Neural cell (in vitro differentiated cells): Measurements from ENCODE around the gene MAST1. TPM values are rescaled to one million over a fixed set of nuclear protein-coding genes. Genes with fewer than 3 reads are reported as not detected.

Experiments used
- H2AFZ ChIP-seq: fragments of 200-600, 300-800 bp; sonication (generic), shearing (Covaris generic); 2 replicates; pipeline ENCODE4 v1.6.0; 2014; ENCODE audit warnings: low read depth, mild to moderate bottlenecking, antibody characterized with exemption, low read length, moderate library complexity
- H3F3A ChIP-seq: fragments of 200-600 bp; shearing (Covaris generic); 2 replicates; pipeline ENCODE4 v1.6.1; 2016; ENCODE audit warnings: mild to moderate bottlenecking, moderate library complexity, mixed read lengths, antibody characterized with exemption, low read length; ENCODE audit not compliant: insufficient read depth, poor library complexity, severe bottlenecking
- H3K27ac ChIP-seq: fragments of 200-600, 300-800 bp; sonication (generic), shearing (Covaris generic); 2 replicates; pipeline ENCODE4 v1.5.1; 2014; ENCODE audit warnings: mild to moderate bottlenecking, low read length, moderate library complexity
- H3K27me3 ChIP-seq: fragments of 300-800, 200-600 bp; sonication (generic), shearing (Covaris generic); 2 replicates; pipeline ENCODE4 v1.6.0; 2014; ENCODE audit warnings: mild to moderate bottlenecking, low read depth, low read length, moderate library complexity; ENCODE audit not compliant: insufficient read depth
- H3K36me3 ChIP-seq: fragments of 300-800, 200-600 bp; sonication (generic), shearing (Covaris generic); 2 replicates; pipeline ENCODE4 v1.5.1; 2014; ENCODE audit warnings: mild to moderate bottlenecking, antibody characterized with exemption, low read length, moderate library complexity; ENCODE audit not compliant: insufficient read depth
- H3K4me2 ChIP-seq: fragments of 300-800, 200-600 bp; sonication (generic), shearing (Covaris generic); 2 replicates; pipeline ENCODE4 v1.6.0; 2014; ENCODE audit warnings: mild to moderate bottlenecking, low read length
- H3K4me3 ChIP-seq: fragments of 300-800, 200-600 bp; sonication (generic), shearing (Covaris generic); 2 replicates; pipeline ENCODE4 v1.5.1; 2014; ENCODE audit warnings: mild to moderate bottlenecking, low read length, moderate library complexity
- H3K79me2 ChIP-seq: fragments of 200-600 bp; shearing (Covaris generic); replicated peaks from 2 replicates; pipeline ENCODE4 v1.6.0; 2014; ENCODE audit warnings: mild to moderate bottlenecking, low read length, moderate library complexity; ENCODE audit not compliant: insufficient read depth
- H3K9ac ChIP-seq: fragments of 300-800, 200-600 bp; sonication (generic), shearing (Covaris generic); 2 replicates; pipeline ENCODE4 v1.6.1; 2016; ENCODE audit warnings: mild to moderate bottlenecking, low read length, mixed read lengths
- H3K9me2 ChIP-seq: fragments of 200-600 bp; shearing (Covaris generic); 2 replicates; pipeline ENCODE4 v1.6.1; 2016; ENCODE audit warnings: mild to moderate bottlenecking, low read length, mixed read lengths; ENCODE audit not compliant: insufficient read depth
- H3K9me3 ChIP-seq: fragments of 200-600, 300-800 bp; sonication (generic), shearing (Covaris generic); 2 replicates; pipeline ENCODE4 v1.6.1; 2016; ENCODE audit warnings: mild to moderate bottlenecking, mixed run types, low read length, moderate library complexity, mixed read lengths
- H4K20me1 ChIP-seq: fragments of 200-600 bp; shearing (Covaris generic); 2 replicates; pipeline ENCODE4 v1.6.1; 2016; ENCODE audit warnings: mild to moderate bottlenecking, mixed run types; ENCODE audit not compliant: insufficient read depth
- EP300 ChIP-seq: fragments of 450-650 bp; conservative IDR thresholded peaks from 2 replicates; pipeline ENCODE4 v1.6.1; 2014; ENCODE audit warnings: antibody characterized with exemption, mild to moderate bottlenecking, moderate library complexity; ENCODE audit not compliant: poor library complexity, severe bottlenecking
- EZH2 ChIP-seq: fragments of 200-600, 300-800 bp; shearing (Covaris generic), sonication (generic); IDR thresholded peaks from 2 replicates; pipeline ENCODE4 v1.6.1; 2014; ENCODE audit warnings: antibody characterized with exemption, low read length, borderline replicate concordance, mild to moderate bottlenecking; ENCODE audit not compliant: insufficient read depth, poor library complexity, severe bottlenecking
- MXI1 ChIP-seq: fragments of 450-650 bp; conservative IDR thresholded peaks from 2 replicates; pipeline ENCODE4 v1.6.1; 2014; ENCODE audit warnings: antibody characterized with exemption, mild to moderate bottlenecking; ENCODE audit not compliant: poor library complexity, severe bottlenecking
- POLR2AphosphoS5 ChIP-seq: IDR thresholded peaks from 2 replicates; pipeline ENCODE4 v1.6.1; 2012
- RAD21 ChIP-seq: fragments of 450-650 bp; conservative IDR thresholded peaks from 2 replicates; pipeline ENCODE4 v1.6.1; 2014; ENCODE audit warnings: antibody characterized with exemption, mild to moderate bottlenecking, moderate library complexity
- SMC3 ChIP-seq: fragments of 450-650 bp; conservative IDR thresholded peaks from 2 replicates; pipeline ENCODE4 v1.6.1; 2014; ENCODE audit warnings: antibody characterized with exemption, mild to moderate bottlenecking, moderate library complexity; ENCODE audit not compliant: poor library complexity
- TAF1 ChIP-seq: IDR thresholded peaks from 2 replicates; pipeline ENCODE4 v1.6.1; 2012; ENCODE audit warnings: low read depth
- polyA plus RNA-seq: library from polyadenylated mRNA; depleted of rRNA; stranded (reverse); fragments of >200 nt; gene quantifications from 2 replicates; pipeline ENCODE4 v1.2.3, GENCODE V29; 2014
- TF ChIP-seq, protein P1 (sequence below): fragments of 450-650 bp; IDR thresholded peaks from 2 replicates; pipeline ENCODE4 v1.5.1; 2014; ENCODE audit warnings: antibody characterized with exemption, mild to moderate bottlenecking, moderate library complexity; ENCODE audit not compliant: poor library complexity, severe bottlenecking
- TF ChIP-seq, protein P2 (sequence below): IDR thresholded peaks from 2 replicates; pipeline ENCODE4 v1.6.1; 2012; ENCODE audit warnings: borderline replicate concordance

MAST1 gene
- polyA plus RNA-seq, 1 donor from 2014 or later, result 65.0 TPM

DNA sequence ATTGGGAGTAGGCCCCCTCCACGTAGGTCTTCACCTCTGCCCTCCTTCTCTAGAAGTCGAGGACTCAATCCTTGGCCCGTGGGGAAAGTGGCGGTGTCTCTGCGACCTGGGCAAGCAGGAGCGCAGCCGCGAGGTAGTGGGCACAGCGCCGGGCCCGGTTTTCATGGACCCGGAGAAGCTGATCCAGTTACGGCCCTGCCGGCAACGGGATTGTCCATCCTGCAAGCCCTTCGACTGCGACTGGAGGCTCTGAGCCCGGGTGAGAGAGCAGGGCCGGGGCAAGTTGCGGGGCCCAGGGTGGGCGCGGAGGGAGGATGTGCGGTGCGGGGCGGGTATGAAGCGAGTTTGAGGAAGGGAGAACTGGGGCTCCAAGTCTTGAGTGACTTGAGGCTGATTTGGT is 34.3 kb upstream of the MAST1 start:
- no peaks in the 10 kb centered on the region for H3K27me3 ChIP-seq
- H3F3A ChIP-seq, result no peaks in the 10 kb centered on the region
- H3K9me2 ChIP-seq, result no peaks in the 10 kb centered on the region
- TF ChIP-seq RAD21 (no peak), EZH2 (no peak), TAF1 (no peak)
- TF ChIP-seq, protein P1, sequence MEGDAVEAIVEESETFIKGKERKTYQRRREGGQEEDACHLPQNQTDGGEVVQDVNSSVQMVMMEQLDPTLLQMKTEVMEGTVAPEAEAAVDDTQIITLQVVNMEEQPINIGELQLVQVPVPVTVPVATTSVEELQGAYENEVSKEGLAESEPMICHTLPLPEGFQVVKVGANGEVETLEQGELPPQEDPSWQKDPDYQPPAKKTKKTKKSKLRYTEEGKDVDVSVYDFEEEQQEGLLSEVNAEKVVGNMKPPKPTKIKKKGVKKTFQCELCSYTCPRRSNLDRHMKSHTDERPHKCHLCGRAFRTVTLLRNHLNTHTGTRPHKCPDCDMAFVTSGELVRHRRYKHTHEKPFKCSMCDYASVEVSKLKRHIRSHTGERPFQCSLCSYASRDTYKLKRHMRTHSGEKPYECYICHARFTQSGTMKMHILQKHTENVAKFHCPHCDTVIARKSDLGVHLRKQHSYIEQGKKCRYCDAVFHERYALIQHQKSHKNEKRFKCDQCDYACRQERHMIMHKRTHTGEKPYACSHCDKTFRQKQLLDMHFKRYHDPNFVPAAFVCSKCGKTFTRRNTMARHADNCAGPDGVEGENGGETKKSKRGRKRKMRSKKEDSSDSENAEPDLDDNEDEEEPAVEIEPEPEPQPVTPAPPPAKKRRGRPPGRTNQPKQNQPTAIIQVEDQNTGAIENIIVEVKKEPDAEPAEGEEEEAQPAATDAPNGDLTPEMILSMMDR, result no peak
- no peaks in the 10 kb centered on the region for H3K36me3 ChIP-seq
- no peak overlapping the region for H3K4me2 ChIP-seq
- H3K9me3 ChIP-seq, result no peaks in the 10 kb centered on the region
- peaks cover 19% of the 10 kb centered on the region for H3K79me2 ChIP-seq
- no peak overlapping the region for H3K27ac ChIP-seq
- no peak overlapping the region for H2AFZ ChIP-seq
- H3K4me3 ChIP-seq, result no peak overlapping the region
- no peak overlapping the region for H3K9ac ChIP-seq
- no peaks in the 10 kb centered on the region for H4K20me1 ChIP-seq

DNA sequence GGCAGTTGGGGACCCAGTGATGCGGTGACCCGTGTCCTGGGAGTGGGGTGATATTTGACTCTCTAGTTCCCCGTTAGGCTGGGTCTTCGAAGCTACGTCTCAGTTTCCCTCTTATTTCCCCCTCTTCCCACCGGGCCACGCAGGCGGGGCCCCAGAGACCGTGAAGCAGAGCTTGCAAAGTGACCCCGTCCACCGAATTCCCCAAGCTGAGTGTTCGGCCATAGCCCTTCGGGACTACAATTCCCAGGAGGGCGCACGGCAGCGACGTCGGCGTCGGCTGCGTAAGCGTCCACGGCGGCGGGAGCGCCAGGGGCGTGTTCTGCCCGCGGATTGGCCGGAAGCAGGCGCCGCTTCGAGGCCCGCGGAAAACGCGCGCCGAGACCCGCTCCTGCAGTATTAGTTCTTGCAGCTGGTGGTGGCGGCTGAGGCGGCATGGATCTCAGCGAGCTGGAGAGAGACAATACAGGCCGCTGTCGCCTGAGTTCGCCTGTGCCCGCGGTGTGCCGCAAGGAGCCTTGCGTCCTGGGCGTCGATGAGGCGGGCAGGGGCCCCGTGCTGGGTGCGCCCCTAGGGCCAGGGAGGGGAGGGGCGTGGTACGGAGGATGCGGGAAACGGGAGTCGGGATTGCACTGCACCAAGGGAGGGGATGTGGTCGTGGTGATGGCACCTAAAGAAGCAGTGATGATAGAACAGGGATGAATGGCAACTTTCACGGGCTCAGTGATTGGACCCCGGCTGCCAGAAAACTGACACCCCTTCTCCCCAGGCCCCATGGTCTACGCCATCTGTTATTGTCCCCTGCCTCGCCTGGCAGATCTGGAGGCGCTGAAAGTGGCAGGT is 31.9 kb upstream of the MAST1 start, which contains the start of gene RNASEH2A:
RNASEH2A (plus strand) TSS at position 343 of the 840 bp plus-strand sequence; CDS start at position 433, 90 bp downstream.
- Histone ChIP-seq H2AFZ (peak within 1 kb of the TSS; percentile 69), H3K9me3 (no peaks in the 10 kb centered on the region), H3K27ac (peak within 1 kb of the TSS; percentile 71), H3K4me3 (peak within 1 kb of the TSS; percentile 88), H4K20me1 (no peaks in the 10 kb centered on the region), H3K27me3 (no peaks in the 10 kb centered on the region), H3F3A (no peaks in the 10 kb centered on the region), H3K4me2 (peak within 1 kb of the TSS; percentile 92), H3K36me3 (no peaks in the 10 kb centered on the region), H3K9me2 (no peaks in the 10 kb centered on the region), H3K9ac (peak within 1 kb of the TSS; percentile 79), H3K79me2 (peaks cover under 1% of the 10 kb centered on the region)
- peak; percentile 97 for TF ChIP-seq MXI1
- TF ChIP-seq EZH2, result no peak
- peak; percentile 22 for TF ChIP-seq SMC3
- TF ChIP-seq POLR2AphosphoS5, result peak; percentile 87
- TF ChIP-seq, protein P1, result peak; percentile 38
- TF ChIP-seq, protein P2, sequence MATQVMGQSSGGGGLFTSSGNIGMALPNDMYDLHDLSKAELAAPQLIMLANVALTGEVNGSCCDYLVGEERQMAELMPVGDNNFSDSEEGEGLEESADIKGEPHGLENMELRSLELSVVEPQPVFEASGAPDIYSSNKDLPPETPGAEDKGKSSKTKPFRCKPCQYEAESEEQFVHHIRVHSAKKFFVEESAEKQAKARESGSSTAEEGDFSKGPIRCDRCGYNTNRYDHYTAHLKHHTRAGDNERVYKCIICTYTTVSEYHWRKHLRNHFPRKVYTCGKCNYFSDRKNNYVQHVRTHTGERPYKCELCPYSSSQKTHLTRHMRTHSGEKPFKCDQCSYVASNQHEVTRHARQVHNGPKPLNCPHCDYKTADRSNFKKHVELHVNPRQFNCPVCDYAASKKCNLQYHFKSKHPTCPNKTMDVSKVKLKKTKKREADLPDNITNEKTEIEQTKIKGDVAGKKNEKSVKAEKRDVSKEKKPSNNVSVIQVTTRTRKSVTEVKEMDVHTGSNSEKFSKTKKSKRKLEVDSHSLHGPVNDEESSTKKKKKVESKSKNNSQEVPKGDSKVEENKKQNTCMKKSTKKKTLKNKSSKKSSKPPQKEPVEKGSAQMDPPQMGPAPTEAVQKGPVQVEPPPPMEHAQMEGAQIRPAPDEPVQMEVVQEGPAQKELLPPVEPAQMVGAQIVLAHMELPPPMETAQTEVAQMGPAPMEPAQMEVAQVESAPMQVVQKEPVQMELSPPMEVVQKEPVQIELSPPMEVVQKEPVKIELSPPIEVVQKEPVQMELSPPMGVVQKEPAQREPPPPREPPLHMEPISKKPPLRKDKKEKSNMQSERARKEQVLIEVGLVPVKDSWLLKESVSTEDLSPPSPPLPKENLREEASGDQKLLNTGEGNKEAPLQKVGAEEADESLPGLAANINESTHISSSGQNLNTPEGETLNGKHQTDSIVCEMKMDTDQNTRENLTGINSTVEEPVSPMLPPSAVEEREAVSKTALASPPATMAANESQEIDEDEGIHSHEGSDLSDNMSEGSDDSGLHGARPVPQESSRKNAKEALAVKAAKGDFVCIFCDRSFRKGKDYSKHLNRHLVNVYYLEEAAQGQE, result peak; percentile 63
- peak; percentile 39 for TF ChIP-seq RAD21
- TF ChIP-seq TAF1, result peak; percentile 56
- TF ChIP-seq EP300, result no peak
